Effector memory CD4-positive, alpha-beta T cell (primary cell): Measurements from ENCODE around the gene MDM4.
"Not testable (repeated sequence)": the region's sequence is repeated elsewhere in the genome, so short reads cannot be mapped to it uniquely, and the experiment has no call there.

Experiments used
- DNase-seq, 3 donors: peaks; one replicate each; pipeline ENCODE4 v3.0.0-alpha.2; 2020
- H3K27ac ChIP-seq: 2 replicates; pipeline ENCODE4 v1.7.0; 2013; ENCODE audit warnings: mild to moderate bottlenecking, low read length, moderate library complexity; ENCODE audit not compliant: insufficient read depth, poor library complexity, severe bottlenecking
- H3K27me3 ChIP-seq: replicated peaks from 2 replicates; pipeline ENCODE4 v1.7.0; 2013; ENCODE audit warnings: mild to moderate bottlenecking, low read length; ENCODE audit not compliant: insufficient read depth, control insufficient read depth, poor library complexity, severe bottlenecking
- H3K36me3 ChIP-seq: 2 replicates; pipeline ENCODE4 v1.7.0; 2013; ENCODE audit warnings: mild to moderate bottlenecking, low read length, moderate library complexity; ENCODE audit not compliant: control insufficient read depth, insufficient read depth
- H3K4me1 ChIP-seq: 2 replicates; pipeline ENCODE4 v1.7.0; 2013; ENCODE audit warnings: low read length, mild to moderate bottlenecking; ENCODE audit not compliant: control insufficient read depth, insufficient read depth, poor library complexity, severe bottlenecking
- H3K4me3 ChIP-seq: 2 replicates; pipeline ENCODE4 v1.7.0; 2013; ENCODE audit warnings: low read length, low read depth, mild to moderate bottlenecking; ENCODE audit not compliant: insufficient read depth, poor library complexity, severe bottlenecking
- H3K9me3 ChIP-seq: 2 replicates; pipeline ENCODE4 v1.7.0; 2013; ENCODE audit warnings: mild to moderate bottlenecking, low read length, moderate library complexity; ENCODE audit not compliant: control insufficient read depth

Gene MDM4

GRCh38 chr1:204514828-204515227 lies 1.4 kb upstream of the MDM4 start:
- Histone ChIP-seq H3K4me3 (no peak overlapping the region), H3K4me1 (peaks cover 26% of the 10 kb centered on the region), H3K9me3 (no peaks in the 10 kb centered on the region), H3K27ac (peak overlapping the region; percentile 6), H3K27me3 (no peaks in the 10 kb centered on the region), H3K36me3 (peaks cover 14% of the 10 kb centered on the region)
- DNase-seq: no peak

GRCh38 chr1:204517382-204517781 lies 1.2 kb downstream of the MDM4 start:
- Histone ChIP-seq H3K4me1 (peaks cover 35% of the 10 kb centered on the region), H3K27ac (peak overlapping the region; percentile 97)

GRCh38 chr1:204520834-204521709 lies 4.9 kb downstream of the MDM4 start:
- Histone ChIP-seq H3K27ac (peak overlapping the region; percentile 69), H3K4me1 (peaks cover 35% of the 10 kb centered on the region), H3K4me3 (no peak overlapping the region), H3K27me3 (no peaks in the 10 kb centered on the region), H3K9me3 (no peaks in the 10 kb centered on the region), H3K36me3 (peaks cover 29% of the 10 kb centered on the region)
- DNase-seq: peak; percentile 44 to 66 (median 55)

More at GRCh38 chr1:204517382-204517781, 1.2 kb downstream of the MDM4 start:
- not testable (repeated sequence) for H3K27me3 ChIP-seq, DNase-seq, H3K9me3 ChIP-seq
- Histone ChIP-seq H3K36me3 (peaks cover 14% of the 10 kb centered on the region), H3K4me3 (peak overlapping the region; percentile 69)

GRCh38 chr1:204521941-204522521 lies 5.8 kb downstream of the MDM4 start:
- H3K27ac ChIP-seq: peak overlapping the region; percentile 69
- peaks cover 35% of the 10 kb centered on the region for H3K4me1 ChIP-seq
- not testable (repeated sequence) for DNase-seq, H3K27me3 ChIP-seq, H3K9me3 ChIP-seq, H3K4me3 ChIP-seq
- peaks cover 36% of the 10 kb centered on the region for H3K36me3 ChIP-seq

GRCh38 chr1:204523605-204524215 lies 7.5 kb downstream of the MDM4 start:
- no peaks in the 10 kb centered on the region for H3K9me3 ChIP-seq
- H3K27ac ChIP-seq: no peak overlapping the region
- DNase-seq: no peak
- peaks cover 19% of the 10 kb centered on the region for H3K4me1 ChIP-seq
- no peak overlapping the region for H3K4me3 ChIP-seq
- peaks cover 41% of the 10 kb centered on the region for H3K36me3 ChIP-seq
- no peaks in the 10 kb centered on the region for H3K27me3 ChIP-seq

- no peaks in the 10 kb centered on the region for H3K27me3 ChIP-seq
- peaks cover 49% of the 10 kb centered on the region for H3K36me3 ChIP-seq
- H3K4me3 ChIP-seq: no peak overlapping the region
- no peak for DNase-seq
- H3K4me1 ChIP-seq: peaks cover 11% of the 10 kb centered on the region
- no peak overlapping the region for H3K27ac ChIP-seq
- H3K9me3 ChIP-seq: no peaks in the 10 kb centered on the region
Measured at GRCh38 chr1:204524986-204525385, 8.8 kb downstream of the MDM4 start.

- Histone ChIP-seq H3K9me3 (no peaks in the 10 kb centered on the region), H3K36me3 (peaks cover 80% of the 10 kb centered on the region), H3K27me3 (no peaks in the 10 kb centered on the region), H3K4me3 (no peak overlapping the region), H3K4me1 (peaks cover 5% of the 10 kb centered on the region), H3K27ac (no peak overlapping the region)
- DNase-seq: no peak
Measured at GRCh38 chr1:204528241-204528640, 12.0 kb downstream of the MDM4 start.

GRCh38 chr1:204528677-204529076 lies 12.5 kb downstream of the MDM4 start:
- H3K27ac ChIP-seq: no peak overlapping the region
- peaks cover 80% of the 10 kb centered on the region for H3K36me3 ChIP-seq
- DNase-seq: no peak
- H3K4me3 ChIP-seq: no peak overlapping the region
- H3K4me1 ChIP-seq: peaks cover 5% of the 10 kb centered on the region
- no peaks in the 10 kb centered on the region for H3K27me3 ChIP-seq
- H3K9me3 ChIP-seq: no peaks in the 10 kb centered on the region

- peaks cover 87% of the 10 kb centered on the region for H3K36me3 ChIP-seq
- no peak overlapping the region for H3K4me3 ChIP-seq
- no peak for DNase-seq
- no peaks in the 10 kb centered on the region for H3K9me3 ChIP-seq
- no peak overlapping the region for H3K27ac ChIP-seq
- no peaks in the 10 kb centered on the region for H3K27me3 ChIP-seq
- H3K4me1 ChIP-seq: peaks cover 5% of the 10 kb centered on the region
Measured at GRCh38 chr1:204529371-204529895, 13.2 kb downstream of the MDM4 start.

GRCh38 chr1:204530932-204531331 lies 14.7 kb downstream of the MDM4 start:
- H3K9me3 ChIP-seq: no peaks in the 10 kb centered on the region
- no peak overlapping the region for H3K27ac ChIP-seq
- no peaks in the 10 kb centered on the region for H3K27me3 ChIP-seq
- no peak overlapping the region for H3K4me3 ChIP-seq
- DNase-seq: no peak
- H3K4me1 ChIP-seq: peaks cover 5% of the 10 kb centered on the region
- peaks cover 88% of the 10 kb centered on the region for H3K36me3 ChIP-seq
